GM18909 (cell line): Measurements from ENCODE around the gene OTULINL.
A peak's percentile ranks its signal among the peaks of the same experiment; 100 is the strongest.
"Not testable (repeated sequence)": the region's sequence is repeated elsewhere in the genome, so short reads cannot be mapped to it uniquely, and the experiment has no call there.

ENCODE experiments used
- ATAC-seq: cut with Tn5 transposase; IDR thresholded peaks from one replicate; pipeline ENCODE4 v1.9.1; 2021; ENCODE audit warnings: mild to moderate bottlenecking; ENCODE audit not compliant: unreplicated experiment, poor library complexity

OTULINL gene

GRCh38 chr5:14581106-14581890 is at the start of gene OTULINL:
Gene OTULINL (plus strand): TSS chr5:14581792. CDS start chr5:14581895, 103 bp downstream.
- ATAC-seq = peak; percentile 99

GRCh38 chr5:14532180-14532579 is 49.4 kb upstream of the OTULINL start:
- no peak for ATAC-seq

- no peak for ATAC-seq
Measured at GRCh38 chr5:14534773-14535172, 46.8 kb upstream of the OTULINL start.

GRCh38 chr5:14545308-14545707 is 36.3 kb upstream of the OTULINL start:
- ATAC-seq = no peak

GRCh38 chr5:14545862-14546261 is 35.7 kb upstream of the OTULINL start:
- ATAC-seq = no peak

GRCh38 chr5:14547666-14548065 is 33.9 kb upstream of the OTULINL start:
- ATAC-seq = no peak

- ATAC-seq = no peak
Measured at GRCh38 chr5:14551211-14551610, 30.4 kb upstream of the OTULINL start.

GRCh38 chr5:14552017-14552416 is 29.6 kb upstream of the OTULINL start:
- ATAC-seq = no peak

GRCh38 chr5:14554288-14554687 is 27.3 kb upstream of the OTULINL start:
- ATAC-seq = not testable (repeated sequence)

- ATAC-seq = no peak
Measured at GRCh38 chr5:14556015-14556414, 25.6 kb upstream of the OTULINL start.

- ATAC-seq = no peak
Measured at GRCh38 chr5:14557203-14557770, 24.3 kb upstream of the OTULINL start.

- no peak for ATAC-seq
Measured at GRCh38 chr5:14557791-14558415, 23.7 kb upstream of the OTULINL start.

- peak; percentile 45 for ATAC-seq
Measured at GRCh38 chr5:14560091-14560595, 21.4 kb upstream of the OTULINL start.

- no peak for ATAC-seq
Measured at GRCh38 chr5:14561741-14562140, 19.9 kb upstream of the OTULINL start.

- no peak for ATAC-seq
Measured at GRCh38 chr5:14568333-14568732, 13.3 kb upstream of the OTULINL start.

GRCh38 chr5:14569948-14570691 is 11.5 kb upstream of the OTULINL start:
- ATAC-seq = no peak

GRCh38 chr5:14571901-14572300 is 9.7 kb upstream of the OTULINL start:
- ATAC-seq = no peak

GRCh38 chr5:14572385-14572784 is 9.2 kb upstream of the OTULINL start:
- no peak for ATAC-seq

GRCh38 chr5:14572836-14573235 is 8.8 kb upstream of the OTULINL start:
- ATAC-seq = no peak

GRCh38 chr5:14574096-14574495 is 7.5 kb upstream of the OTULINL start:
- no peak for ATAC-seq
